Measurements from ENCODE around the gene SUPT20H. TPM values are rescaled to one million over a fixed set of nuclear protein-coding genes. Genes with fewer than 3 reads are reported as not detected.

Gene SUPT20H
- total and polyA plus RNA-seq, 2 experiments from 2014 or later: 68.7 to 98.2 TPM

DNA sequence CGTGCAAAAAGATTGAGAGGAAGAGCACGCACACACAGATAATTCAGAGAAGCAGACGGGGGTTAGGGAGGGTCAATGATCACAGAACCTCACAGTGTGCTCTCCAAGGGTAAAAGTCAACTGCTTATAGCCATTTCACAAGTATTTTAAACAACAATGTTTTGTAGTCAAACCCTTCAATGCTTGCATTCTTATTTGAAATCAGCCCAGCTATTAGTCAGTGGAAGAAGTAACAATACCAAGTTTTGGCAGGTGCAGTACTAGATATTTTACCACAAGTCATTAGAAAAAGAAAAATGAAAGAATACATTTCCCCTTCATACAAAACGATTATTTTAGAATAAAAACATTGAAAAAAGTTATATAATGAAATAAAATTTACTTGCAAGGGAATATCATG is 43.4 kb upstream of the SUPT20H start:
- Mint-ChIP-seq H3K4me3 (no peak overlapping the region), H3K27me3 (ENCODE audit: insufficient read depth, low read depth, poor library complexity) (peaks cover 5% of the 10 kb centered on the region), H3K36me3 (ENCODE audit: low read depth) (no peaks in the 10 kb centered on the region; the same call in 2 of the 3 replicates), H3K27ac (no peak overlapping the region), H3K9me3 (no peaks in the 10 kb centered on the region), H3K4me1 (peaks cover 24% of the 10 kb centered on the region)
- H3K4me1 ChIP-seq (ENCODE audit: insufficient read depth): peaks cover 5% of the 10 kb centered on the region; the same call in 1 of the 2 replicates
- H4K20me1 ChIP-seq (replicated peaks; ENCODE audit: insufficient read depth): no peaks in the 10 kb centered on the region
- no peaks in the 10 kb centered on the region for H3F3A ChIP-seq (replicated peaks; ENCODE audit: low read depth)
- no peak for DNase-seq (ENCODE audit: low spot score)
- no peaks in the 10 kb centered on the region for H3K36me3 ChIP-seq (ENCODE audit: insufficient read depth)
- TF ChIP-seq ZNF114 (CRISPR knock-in tag; IDR thresholded peaks at IDR 0.05) (no peak), STAT1 (IDR thresholded peaks at IDR 0.05; ENCODE audit: unreplicated experiment) (no peak), EZH2 (IDR thresholded peaks at IDR 0.05; ENCODE audit: low read depth, unreplicated experiment) (no peak), NANOG (IDR thresholded peaks at IDR 0.05; ENCODE audit: borderline replicate concordance) (no peak), CREB1 (CRISPR knock-in tag; IDR thresholded peaks at IDR 0.05; ENCODE audit: low read depth) (no peak), JUNB (IDR thresholded peaks at IDR 0.05; ENCODE audit: unreplicated experiment) (no peak), EZH2phosphoT487 (IDR thresholded peaks at IDR 0.05; ENCODE audit: unreplicated experiment) (no peak), POLR2AphosphoS5 (IDR thresholded peaks at IDR 0.05; ENCODE audit: low read depth) (no peak), ZNF331 (CRISPR knock-in tag; IDR thresholded peaks at IDR 0.05; ENCODE audit: low read depth) (no peak)
- TF ChIP-seq, protein P1, sequence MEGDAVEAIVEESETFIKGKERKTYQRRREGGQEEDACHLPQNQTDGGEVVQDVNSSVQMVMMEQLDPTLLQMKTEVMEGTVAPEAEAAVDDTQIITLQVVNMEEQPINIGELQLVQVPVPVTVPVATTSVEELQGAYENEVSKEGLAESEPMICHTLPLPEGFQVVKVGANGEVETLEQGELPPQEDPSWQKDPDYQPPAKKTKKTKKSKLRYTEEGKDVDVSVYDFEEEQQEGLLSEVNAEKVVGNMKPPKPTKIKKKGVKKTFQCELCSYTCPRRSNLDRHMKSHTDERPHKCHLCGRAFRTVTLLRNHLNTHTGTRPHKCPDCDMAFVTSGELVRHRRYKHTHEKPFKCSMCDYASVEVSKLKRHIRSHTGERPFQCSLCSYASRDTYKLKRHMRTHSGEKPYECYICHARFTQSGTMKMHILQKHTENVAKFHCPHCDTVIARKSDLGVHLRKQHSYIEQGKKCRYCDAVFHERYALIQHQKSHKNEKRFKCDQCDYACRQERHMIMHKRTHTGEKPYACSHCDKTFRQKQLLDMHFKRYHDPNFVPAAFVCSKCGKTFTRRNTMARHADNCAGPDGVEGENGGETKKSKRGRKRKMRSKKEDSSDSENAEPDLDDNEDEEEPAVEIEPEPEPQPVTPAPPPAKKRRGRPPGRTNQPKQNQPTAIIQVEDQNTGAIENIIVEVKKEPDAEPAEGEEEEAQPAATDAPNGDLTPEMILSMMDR (conservative IDR thresholded peaks at IDR 0.05; ENCODE audit: low read depth in 2 of 2): no peak
- TF ChIP-seq, protein P2, sequence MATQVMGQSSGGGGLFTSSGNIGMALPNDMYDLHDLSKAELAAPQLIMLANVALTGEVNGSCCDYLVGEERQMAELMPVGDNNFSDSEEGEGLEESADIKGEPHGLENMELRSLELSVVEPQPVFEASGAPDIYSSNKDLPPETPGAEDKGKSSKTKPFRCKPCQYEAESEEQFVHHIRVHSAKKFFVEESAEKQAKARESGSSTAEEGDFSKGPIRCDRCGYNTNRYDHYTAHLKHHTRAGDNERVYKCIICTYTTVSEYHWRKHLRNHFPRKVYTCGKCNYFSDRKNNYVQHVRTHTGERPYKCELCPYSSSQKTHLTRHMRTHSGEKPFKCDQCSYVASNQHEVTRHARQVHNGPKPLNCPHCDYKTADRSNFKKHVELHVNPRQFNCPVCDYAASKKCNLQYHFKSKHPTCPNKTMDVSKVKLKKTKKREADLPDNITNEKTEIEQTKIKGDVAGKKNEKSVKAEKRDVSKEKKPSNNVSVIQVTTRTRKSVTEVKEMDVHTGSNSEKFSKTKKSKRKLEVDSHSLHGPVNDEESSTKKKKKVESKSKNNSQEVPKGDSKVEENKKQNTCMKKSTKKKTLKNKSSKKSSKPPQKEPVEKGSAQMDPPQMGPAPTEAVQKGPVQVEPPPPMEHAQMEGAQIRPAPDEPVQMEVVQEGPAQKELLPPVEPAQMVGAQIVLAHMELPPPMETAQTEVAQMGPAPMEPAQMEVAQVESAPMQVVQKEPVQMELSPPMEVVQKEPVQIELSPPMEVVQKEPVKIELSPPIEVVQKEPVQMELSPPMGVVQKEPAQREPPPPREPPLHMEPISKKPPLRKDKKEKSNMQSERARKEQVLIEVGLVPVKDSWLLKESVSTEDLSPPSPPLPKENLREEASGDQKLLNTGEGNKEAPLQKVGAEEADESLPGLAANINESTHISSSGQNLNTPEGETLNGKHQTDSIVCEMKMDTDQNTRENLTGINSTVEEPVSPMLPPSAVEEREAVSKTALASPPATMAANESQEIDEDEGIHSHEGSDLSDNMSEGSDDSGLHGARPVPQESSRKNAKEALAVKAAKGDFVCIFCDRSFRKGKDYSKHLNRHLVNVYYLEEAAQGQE (IDR thresholded peaks at IDR 0.05; ENCODE audit: unreplicated experiment): no peak
- TF ChIP-seq, protein P3, sequence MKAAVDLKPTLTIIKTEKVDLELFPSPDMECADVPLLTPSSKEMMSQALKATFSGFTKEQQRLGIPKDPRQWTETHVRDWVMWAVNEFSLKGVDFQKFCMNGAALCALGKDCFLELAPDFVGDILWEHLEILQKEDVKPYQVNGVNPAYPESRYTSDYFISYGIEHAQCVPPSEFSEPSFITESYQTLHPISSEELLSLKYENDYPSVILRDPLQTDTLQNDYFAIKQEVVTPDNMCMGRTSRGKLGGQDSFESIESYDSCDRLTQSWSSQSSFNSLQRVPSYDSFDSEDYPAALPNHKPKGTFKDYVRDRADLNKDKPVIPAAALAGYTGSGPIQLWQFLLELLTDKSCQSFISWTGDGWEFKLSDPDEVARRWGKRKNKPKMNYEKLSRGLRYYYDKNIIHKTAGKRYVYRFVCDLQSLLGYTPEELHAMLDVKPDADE (IDR thresholded peaks at IDR 0.05): no peak
- TF ChIP-seq, protein P4, sequence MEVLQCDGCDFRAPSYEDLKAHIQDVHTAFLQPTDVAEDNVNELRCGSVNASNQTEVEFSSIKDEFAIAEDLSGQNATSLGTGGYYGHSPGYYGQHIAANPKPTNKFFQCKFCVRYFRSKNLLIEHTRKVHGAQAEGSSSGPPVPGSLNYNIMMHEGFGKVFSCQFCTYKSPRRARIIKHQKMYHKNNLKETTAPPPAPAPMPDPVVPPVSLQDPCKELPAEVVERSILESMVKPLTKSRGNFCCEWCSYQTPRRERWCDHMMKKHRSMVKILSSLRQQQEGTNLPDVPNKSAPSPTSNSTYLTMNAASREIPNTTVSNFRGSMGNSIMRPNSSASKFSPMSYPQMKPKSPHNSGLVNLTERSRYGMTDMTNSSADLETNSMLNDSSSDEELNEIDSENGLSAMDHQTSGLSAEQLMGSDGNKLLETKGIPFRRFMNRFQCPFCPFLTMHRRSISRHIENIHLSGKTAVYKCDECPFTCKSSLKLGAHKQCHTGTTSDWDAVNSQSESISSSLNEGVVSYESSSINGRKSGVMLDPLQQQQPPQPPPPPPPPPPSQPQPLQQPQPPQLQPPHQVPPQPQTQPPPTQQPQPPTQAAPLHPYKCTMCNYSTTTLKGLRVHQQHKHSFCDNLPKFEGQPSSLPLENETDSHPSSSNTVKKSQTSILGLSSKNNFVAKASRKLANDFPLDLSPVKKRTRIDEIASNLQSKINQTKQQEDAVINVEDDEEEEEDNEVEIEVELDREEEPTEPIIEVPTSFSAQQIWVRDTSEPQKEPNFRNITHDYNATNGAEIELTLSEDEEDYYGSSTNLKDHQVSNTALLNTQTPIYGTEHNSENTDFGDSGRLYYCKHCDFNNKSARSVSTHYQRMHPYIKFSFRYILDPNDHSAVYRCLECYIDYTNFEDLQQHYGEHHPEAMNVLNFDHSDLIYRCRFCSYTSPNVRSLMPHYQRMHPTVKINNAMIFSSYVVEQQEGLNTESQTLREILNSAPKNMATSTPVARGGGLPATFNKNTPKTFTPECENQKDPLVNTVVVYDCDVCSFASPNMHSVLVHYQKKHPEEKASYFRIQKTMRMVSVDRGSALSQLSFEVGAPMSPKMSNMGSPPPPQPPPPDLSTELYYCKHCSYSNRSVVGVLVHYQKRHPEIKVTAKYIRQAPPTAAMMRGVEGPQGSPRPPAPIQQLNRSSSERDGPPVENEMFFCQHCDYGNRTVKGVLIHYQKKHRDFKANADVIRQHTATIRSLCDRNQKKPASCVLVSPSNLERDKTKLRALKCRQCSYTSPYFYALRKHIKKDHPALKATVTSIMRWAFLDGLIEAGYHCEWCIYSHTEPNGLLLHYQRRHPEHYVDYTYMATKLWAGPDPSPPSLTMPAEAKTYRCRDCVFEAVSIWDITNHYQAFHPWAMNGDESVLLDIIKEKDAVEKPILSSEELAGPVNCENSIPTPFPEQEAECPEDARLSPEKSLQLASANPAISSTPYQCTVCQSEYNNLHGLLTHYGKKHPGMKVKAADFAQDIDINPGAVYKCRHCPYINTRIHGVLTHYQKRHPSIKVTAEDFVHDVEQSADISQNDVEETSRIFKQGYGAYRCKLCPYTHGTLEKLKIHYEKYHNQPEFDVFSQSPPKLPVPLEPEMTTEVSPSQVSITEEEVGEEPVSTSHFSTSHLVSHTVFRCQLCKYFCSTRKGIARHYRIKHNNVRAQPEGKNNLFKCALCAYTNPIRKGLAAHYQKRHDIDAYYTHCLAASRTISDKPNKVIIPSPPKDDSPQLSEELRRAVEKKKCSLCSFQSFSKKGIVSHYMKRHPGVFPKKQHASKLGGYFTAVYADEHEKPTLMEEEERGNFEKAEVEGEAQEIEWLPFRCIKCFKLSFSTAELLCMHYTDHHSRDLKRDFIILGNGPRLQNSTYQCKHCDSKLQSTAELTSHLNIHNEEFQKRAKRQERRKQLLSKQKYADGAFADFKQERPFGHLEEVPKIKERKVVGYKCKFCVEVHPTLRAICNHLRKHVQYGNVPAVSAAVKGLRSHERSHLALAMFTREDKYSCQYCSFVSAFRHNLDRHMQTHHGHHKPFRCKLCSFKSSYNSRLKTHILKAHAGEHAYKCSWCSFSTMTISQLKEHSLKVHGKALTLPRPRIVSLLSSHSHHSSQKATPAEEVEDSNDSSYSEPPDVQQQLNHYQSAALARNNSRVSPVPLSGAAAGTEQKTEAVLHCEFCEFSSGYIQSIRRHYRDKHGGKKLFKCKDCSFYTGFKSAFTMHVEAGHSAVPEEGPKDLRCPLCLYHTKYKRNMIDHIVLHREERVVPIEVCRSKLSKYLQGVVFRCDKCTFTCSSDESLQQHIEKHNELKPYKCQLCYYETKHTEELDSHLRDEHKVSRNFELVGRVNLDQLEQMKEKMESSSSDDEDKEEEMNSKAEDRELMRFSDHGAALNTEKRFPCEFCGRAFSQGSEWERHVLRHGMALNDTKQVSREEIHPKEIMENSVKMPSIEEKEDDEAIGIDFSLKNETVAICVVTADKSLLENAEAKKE (CRISPR knock-in tag; IDR thresholded peaks at IDR 0.05): no peak
- H2AFZ ChIP-seq: no peak overlapping the region
- no peaks in the 10 kb centered on the region for H3K27me3 ChIP-seq (ENCODE audit: insufficient read depth)
- peaks cover 4% of the 10 kb centered on the region; the same call in 1 of the 2 replicates for H3K9me2 ChIP-seq (ENCODE audit: insufficient read depth)
- H3K4me3 ChIP-seq: no peak overlapping the region
- no peak overlapping the region for H3K4me2 ChIP-seq
- H3K79me2 ChIP-seq (replicated peaks; ENCODE audit: insufficient read depth): no peaks in the 10 kb centered on the region
- H3K27ac ChIP-seq (ENCODE audit: low read depth): no peak overlapping the region
- no peak for ATAC-seq
